Upper lobe of left lung (tissue), 4 donors: ENCODE data around the gene SMPD1.

Experiments
- CTCF ChIP-seq, 6 experiments: fragments of 450-650 bp in 4 of 6; fragments of 200-600 bp in 2 of 6; sonication (generic) in 2 of 6; IDR thresholded peaks; one replicate each; pipeline ENCODE4 v1.5.1; 2016 to 2019; ENCODE audit warnings: antibody characterized with exemption in 6 of 6
- EP300 ChIP-seq, 4 donors: sonication (generic); formaldehyde crosslinking; IDR thresholded peaks; one replicate each; pipeline ENCODE4 v1.5.1; 2017; ENCODE audit warnings: antibody characterized with exemption in 4 of 4, control low read depth in 2 of 4
- POLR2A ChIP-seq, 4 donors: fragments of 450-650 bp; IDR thresholded peaks; one replicate each; pipeline ENCODE4 v1.5.1; 2016 to 2017; ENCODE audit warnings: antibody characterized with exemption in 4 of 4, mild to moderate bottlenecking in 2 of 4

GRCh38 chr11:6418557-6419008 lies 28.3 kb downstream of the SMPD1 start:
- TF ChIP-seq POLR2A (IDR thresholded peaks at IDR 0.05), result no peak
- no peak for TF ChIP-seq CTCF (IDR thresholded peaks at IDR 0.05)
- no peak for TF ChIP-seq EP300 (IDR thresholded peaks at IDR 0.05)
